ENCODE data around the gene EHMT1. TPM values are rescaled to one million over a fixed set of nuclear protein-coding genes. Genes with fewer than 3 reads are reported as not detected.

EHMT1 gene
- total RNA-seq, 1 donor from 2014 or later = 163 TPM

DNA sequence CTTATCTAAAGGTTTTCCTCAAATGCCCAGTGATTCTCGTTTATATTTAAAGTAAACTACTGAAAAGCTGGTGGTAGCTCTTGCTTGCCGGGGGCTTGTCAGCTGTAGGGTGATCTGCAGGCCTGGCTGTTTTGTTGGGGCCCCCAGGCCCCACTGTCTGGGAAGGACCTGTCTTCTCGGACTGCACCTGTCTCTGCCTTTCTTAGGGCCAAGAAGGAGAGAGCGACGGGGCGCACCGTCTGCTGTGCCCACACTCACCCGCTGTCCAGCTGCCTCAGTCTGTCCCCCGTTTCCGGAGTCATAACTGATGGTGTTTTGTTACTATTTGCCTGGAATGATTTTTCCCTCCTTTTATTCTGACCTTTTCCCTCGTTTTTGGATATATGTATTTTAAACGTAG lies 164.7 kb downstream of the EHMT1 start:
- Mint-ChIP-seq H3K9me3 (no peaks in the 10 kb centered on the region), H3K36me3 (ENCODE audit: low read depth) (peaks cover 25% of the 10 kb centered on the region), H3K4me3 (no peak overlapping the region), H3K4me1 (peaks cover 24% of the 10 kb centered on the region), H3K27me3 (ENCODE audit: low read depth) (no peaks in the 10 kb centered on the region), H3K27ac (ENCODE audit: unreplicated experiment) (no peak overlapping the region)
- TF ChIP-seq, protein P1, sequence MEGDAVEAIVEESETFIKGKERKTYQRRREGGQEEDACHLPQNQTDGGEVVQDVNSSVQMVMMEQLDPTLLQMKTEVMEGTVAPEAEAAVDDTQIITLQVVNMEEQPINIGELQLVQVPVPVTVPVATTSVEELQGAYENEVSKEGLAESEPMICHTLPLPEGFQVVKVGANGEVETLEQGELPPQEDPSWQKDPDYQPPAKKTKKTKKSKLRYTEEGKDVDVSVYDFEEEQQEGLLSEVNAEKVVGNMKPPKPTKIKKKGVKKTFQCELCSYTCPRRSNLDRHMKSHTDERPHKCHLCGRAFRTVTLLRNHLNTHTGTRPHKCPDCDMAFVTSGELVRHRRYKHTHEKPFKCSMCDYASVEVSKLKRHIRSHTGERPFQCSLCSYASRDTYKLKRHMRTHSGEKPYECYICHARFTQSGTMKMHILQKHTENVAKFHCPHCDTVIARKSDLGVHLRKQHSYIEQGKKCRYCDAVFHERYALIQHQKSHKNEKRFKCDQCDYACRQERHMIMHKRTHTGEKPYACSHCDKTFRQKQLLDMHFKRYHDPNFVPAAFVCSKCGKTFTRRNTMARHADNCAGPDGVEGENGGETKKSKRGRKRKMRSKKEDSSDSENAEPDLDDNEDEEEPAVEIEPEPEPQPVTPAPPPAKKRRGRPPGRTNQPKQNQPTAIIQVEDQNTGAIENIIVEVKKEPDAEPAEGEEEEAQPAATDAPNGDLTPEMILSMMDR (conservative IDR thresholded peaks at IDR 0.05) = no peak
- DNase-seq (ENCODE audit: low read depth, low spot score) = no peak

DNA sequence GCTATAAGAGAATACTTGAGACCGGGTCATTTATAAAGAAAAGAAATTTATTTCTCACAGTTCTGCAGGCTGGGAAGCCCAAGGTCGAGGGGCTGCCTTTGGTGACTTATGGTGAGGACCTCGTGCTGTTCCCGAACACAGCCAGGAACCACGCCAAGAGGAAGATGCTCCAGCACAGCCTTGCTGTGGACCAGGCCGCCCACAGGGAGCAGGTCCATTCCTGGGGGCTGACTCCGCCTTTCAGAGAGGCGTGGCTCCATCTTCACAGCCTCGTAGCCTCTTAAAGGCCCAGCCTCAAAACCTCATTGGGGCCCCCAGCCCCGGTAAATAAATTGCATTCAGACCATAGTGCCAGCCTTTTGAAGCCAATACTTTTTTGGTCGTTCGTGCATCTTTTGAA lies 165.2 kb downstream of the EHMT1 start:
- peaks cover 24% of the 10 kb centered on the region for H3K4me1 Mint-ChIP-seq
- DNase-seq (ENCODE audit: low read depth, low spot score) = no peak
- TF ChIP-seq, protein P1 (conservative IDR thresholded peaks at IDR 0.05) = no peak
- H3K9me3 Mint-ChIP-seq = no peaks in the 10 kb centered on the region
- H3K27me3 Mint-ChIP-seq (ENCODE audit: low read depth) = no peaks in the 10 kb centered on the region
- no peak overlapping the region for H3K27ac Mint-ChIP-seq (ENCODE audit: unreplicated experiment)
- peaks cover 20% of the 10 kb centered on the region for H3K36me3 Mint-ChIP-seq (ENCODE audit: low read depth)
- H3K4me3 Mint-ChIP-seq = no peak overlapping the region

DNA sequence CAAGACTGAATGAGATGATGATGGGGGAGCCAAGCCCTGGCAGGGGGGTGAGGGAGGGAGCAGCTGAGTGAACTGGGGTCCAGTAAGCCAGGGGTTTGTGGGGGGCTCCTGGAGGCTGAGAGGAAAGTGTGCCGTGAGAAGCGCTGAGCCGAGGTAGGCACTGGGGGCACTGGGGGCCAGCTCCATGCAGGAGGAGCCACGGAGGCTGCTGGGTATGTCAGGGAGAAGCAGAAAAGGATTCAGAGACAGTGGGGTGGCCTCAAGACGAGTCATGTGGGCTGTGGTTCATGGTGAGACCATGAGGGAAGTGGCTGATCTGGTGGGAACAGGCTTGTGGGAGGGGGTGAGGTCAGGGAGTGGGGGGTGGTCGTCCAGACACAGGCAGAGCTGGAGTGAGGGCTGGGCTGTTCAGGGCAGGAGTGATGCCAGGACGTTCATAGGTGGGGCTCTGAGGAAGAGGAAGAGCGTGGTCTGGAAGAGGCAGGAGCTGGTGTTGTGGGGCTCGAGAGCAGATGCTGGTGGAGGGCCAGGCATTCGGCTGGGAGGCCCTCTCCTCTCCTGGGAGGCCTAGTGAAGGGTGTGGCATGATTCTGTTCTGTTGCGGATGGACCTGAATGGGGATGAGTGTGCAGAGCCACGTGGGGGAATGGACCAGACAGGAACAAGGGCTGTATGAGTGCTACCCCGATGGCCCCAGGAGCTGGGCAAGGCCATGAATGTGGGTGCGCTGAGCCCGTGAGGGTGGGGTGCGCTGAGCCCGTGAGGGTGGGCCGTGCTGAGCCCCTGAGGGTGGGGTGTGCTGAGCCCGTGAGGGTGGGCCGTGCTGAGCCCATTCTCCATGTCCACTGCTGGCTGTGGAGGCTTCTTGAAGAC lies 166.1 kb downstream of the EHMT1 start:
- Mint-ChIP-seq H3K9me3 (no peaks in the 10 kb centered on the region), H3K27me3 (ENCODE audit: low read depth) (no peaks in the 10 kb centered on the region), H3K4me1 (peaks cover 31% of the 10 kb centered on the region), H3K27ac (ENCODE audit: unreplicated experiment) (peak overlapping the region; percentile 83), H3K36me3 (ENCODE audit: low read depth) (peaks cover 23% of the 10 kb centered on the region), H3K4me3 (no peak overlapping the region)
- DNase-seq (ENCODE audit: low read depth, low spot score) = no peak
- TF ChIP-seq, protein P1 (conservative IDR thresholded peaks at IDR 0.05) = no peak

DNA sequence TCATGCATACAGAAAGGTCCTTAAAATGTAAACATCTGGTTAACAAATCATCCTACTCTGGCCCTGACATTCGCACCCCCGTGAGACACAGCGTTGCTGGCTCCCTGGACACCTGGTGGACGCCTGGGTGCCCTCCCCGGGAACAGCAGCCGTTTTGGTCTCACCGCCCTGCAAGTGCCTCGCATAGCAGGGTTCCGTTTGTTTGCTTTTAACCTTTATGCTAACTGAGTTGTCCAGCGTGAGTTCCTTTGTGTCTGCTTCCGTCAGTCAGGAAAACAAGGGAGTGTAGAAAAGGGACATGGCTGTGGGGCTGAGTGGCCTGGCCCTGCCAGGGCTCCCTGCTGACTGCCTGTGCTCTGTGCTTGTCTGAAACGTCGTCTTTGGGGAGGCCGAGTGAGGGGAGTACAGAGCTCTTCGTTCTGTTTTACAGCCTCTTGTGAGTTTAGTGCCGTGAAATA lies 166.9 kb downstream of the EHMT1 start:
- peak overlapping the region; percentile 60 for H3K27ac Mint-ChIP-seq (ENCODE audit: unreplicated experiment)
- H3K4me1 Mint-ChIP-seq = peaks cover 31% of the 10 kb centered on the region
- H3K4me3 Mint-ChIP-seq = no peak overlapping the region
- DNase-seq (ENCODE audit: low read depth, low spot score) = peak; percentile 14
- H3K9me3 Mint-ChIP-seq = no peaks in the 10 kb centered on the region
- H3K27me3 Mint-ChIP-seq (ENCODE audit: low read depth) = no peaks in the 10 kb centered on the region
- TF ChIP-seq, protein P1 (conservative IDR thresholded peaks at IDR 0.05) = peak; percentile 26
- H3K36me3 Mint-ChIP-seq (ENCODE audit: low read depth) = peaks cover 23% of the 10 kb centered on the region

DNA sequence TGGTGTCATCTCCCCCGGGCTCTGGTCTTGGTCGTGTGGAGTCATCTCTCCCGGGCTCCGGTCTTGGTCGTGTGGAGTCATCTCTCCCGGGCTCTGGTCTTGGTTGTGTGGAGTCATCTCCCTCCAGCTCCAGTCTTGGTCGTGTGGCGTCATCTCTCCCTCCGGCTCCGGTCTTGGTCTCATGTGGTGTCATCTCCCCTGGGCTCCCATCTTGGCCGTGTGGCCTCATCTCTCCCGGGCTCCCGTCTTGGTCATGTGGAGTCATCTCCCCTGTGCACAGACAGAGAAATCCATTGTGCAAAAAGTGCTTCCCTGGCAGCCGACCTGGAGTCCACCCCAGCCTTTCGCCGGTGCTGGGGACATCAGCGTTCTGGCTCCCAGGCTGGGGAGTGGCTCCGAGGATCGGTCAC lies 167.7 kb downstream of the EHMT1 start:
- DNase-seq (ENCODE audit: low read depth, low spot score) = no peak
- H3K9me3 Mint-ChIP-seq = no peaks in the 10 kb centered on the region
- no peak overlapping the region for H3K4me3 Mint-ChIP-seq
- peaks cover 31% of the 10 kb centered on the region for H3K4me1 Mint-ChIP-seq
- no peak overlapping the region for H3K27ac Mint-ChIP-seq (ENCODE audit: unreplicated experiment)
- TF ChIP-seq, protein P1 (conservative IDR thresholded peaks at IDR 0.05) = no peak
- H3K36me3 Mint-ChIP-seq (ENCODE audit: low read depth) = peaks cover 30% of the 10 kb centered on the region
- H3K27me3 Mint-ChIP-seq (ENCODE audit: low read depth) = no peaks in the 10 kb centered on the region

Measured in neural crest cell (in vitro differentiated cells).